K562 (cell line): ENCODE data around the gene DEPDC4. TPM values are rescaled to one million over a fixed set of nuclear protein-coding genes. Genes with fewer than 3 reads are reported as not detected.

Experiments
- ATAC-seq: fragments of 200-7000 bp; cut with Tn5 transposase; 3 replicates; pipeline ENCODE4 v1.9.1; 2020; ENCODE audit warnings: moderate library complexity
- BruUV-seq: library from RNA; stranded (reverse); fragments of 400-500 nt; replicated peaks from 2 replicates; lab custom pipeline; 2021; lab: Mats Ljungman, UMichigan
- CTCF ChIA-PET: fragments of 300-600 bp; formaldehyde crosslinking; extraction: SDS; loops from one replicate; lab custom pipeline; 2021; ENCODE audit warnings: low intra/inter-chr PET ratio; lab: Yijun Ruan, JAX
- POLR2A ChIA-PET: fragments of 300-600, 350-650 bp; sonication (Branson Sonifier 250); formaldehyde crosslinking; extraction: SDS; loops from one replicate; lab custom pipeline; 2021; ENCODE audit warnings: antibody characterized with exemption, inconsistent platforms; lab: Yijun Ruan, JAX
- DNase-seq, 4 experiments: peaks; one replicate each; pipeline versions ENCODE4 v3.0.0 to v3.0.0-alpha.2; 2011 to 2018; ENCODE audit warnings: low spot score in 3 of 4, mixed read lengths in 3 of 4; ENCODE audit errors: extremely low read depth in 1 of 4
- FAIRE-seq: peaks from 2 replicates; lab custom pipeline; 2011; peaks lifted over from hg19 to GRCh38; lab: Jason Lieb, UNC
- H2AFZ ChIP-seq: 2 replicates; pipeline ENCODE4 v1.6.0; 2011; ENCODE audit warnings: low read depth, low read length, control low read depth, inconsistent platforms
- H3K27ac ChIP-seq: fragments of 200-600 bp; 3 replicates; pipeline ENCODE4 v1.8.0; 2011; ENCODE audit warnings: low read depth, mild to moderate bottlenecking, control low read depth, inconsistent platforms, low read length, moderate library complexity, mixed read lengths; ENCODE audit errors: extremely low read depth
- H3K27me3 ChIP-seq, 2 experiments: fragments of 300-600 bp in 1 of 2; 2 replicates in 1 of 2; 3 replicates in 1 of 2; pipeline versions ENCODE4 v1.6.0 to v1.8.0; 2011; ENCODE audit warnings: inconsistent platforms in 2 of 2, low read length in 2 of 2, mild to moderate bottlenecking in 1 of 2, mixed read lengths in 1 of 2, moderate library complexity in 1 of 2; ENCODE audit not compliant: control insufficient read depth in 2 of 2, insufficient read depth in 2 of 2
- H3K36me3 ChIP-seq: fragments of 300-600 bp; 3 replicates; pipeline ENCODE4 v1.8.0; 2011; ENCODE audit warnings: mild to moderate bottlenecking, low read length, inconsistent platforms; ENCODE audit not compliant: control insufficient read depth, insufficient read depth
- H3K4me1 ChIP-seq, 2 experiments: fragments of 200-600 bp in 1 of 2; replicated peaks in 1 of 2; 2 replicates in 1 of 2; 3 replicates in 1 of 2; pipeline versions ENCODE4 v1.5.1 to v1.8.0; 2011; ENCODE audit warnings: inconsistent platforms in 2 of 2, low read length in 2 of 2, mild to moderate bottlenecking in 1 of 2, mixed read lengths in 1 of 2, moderate library complexity in 1 of 2; ENCODE audit not compliant: control insufficient read depth in 2 of 2, insufficient read depth in 2 of 2
- H3K4me2 ChIP-seq: 2 replicates; pipeline ENCODE4 v1.6.1; 2011; ENCODE audit warnings: low read length, control low read depth, inconsistent platforms, mixed read lengths; ENCODE audit not compliant: insufficient read depth
- H3K4me3 ChIP-seq: fragments of 200-600 bp; sonication (generic), shearing (Covaris generic); 2 replicates; pipeline ENCODE4 v1.5.1; 2016; ENCODE audit warnings: control low read depth, inconsistent platforms
- H3K79me2 ChIP-seq: fragments of 200-600 bp; 3 replicates; pipeline ENCODE4 v1.8.0; 2011; ENCODE audit warnings: low read length, inconsistent platforms; ENCODE audit not compliant: control insufficient read depth, insufficient read depth
- H3K9ac ChIP-seq, 2 experiments: 2 replicates each; pipeline versions ENCODE4 v1.6.0 to v1.6.1; 2011; ENCODE audit warnings: low read depth in 2 of 2, low read length in 2 of 2, control low read depth in 1 of 2, inconsistent platforms in 1 of 2, mild to moderate bottlenecking in 1 of 2, mixed read lengths in 1 of 2; ENCODE audit not compliant: insufficient read depth in 1 of 2
- H3K9me1 ChIP-seq: one replicate; pipeline ENCODE4 v1.6.0; 2011; ENCODE audit warnings: inconsistent platforms, mild to moderate bottlenecking, low read length, moderate library complexity; ENCODE audit not compliant: control insufficient read depth, insufficient read depth
- H3K9me3 ChIP-seq: replicated peaks from 2 replicates; pipeline ENCODE4 v1.5.1; 2011; ENCODE audit warnings: low read depth, low read length, inconsistent platforms; ENCODE audit not compliant: control insufficient read depth, insufficient read depth
- H4K20me1 ChIP-seq: replicated peaks from 2 replicates; pipeline ENCODE4 v1.6.1; 2011; ENCODE audit warnings: low read length, inconsistent platforms, mixed read lengths; ENCODE audit not compliant: control insufficient read depth, insufficient read depth
- BCLAF1 ChIP-seq, 2 experiments: fragments of 450-650 bp in 1 of 2; IDR thresholded peaks; 2 replicates each; pipeline ENCODE4 v1.6.1; 2011 to 2017; ENCODE audit warnings: low read depth in 2 of 2, antibody characterized with exemption in 1 of 2, borderline replicate concordance in 1 of 2, low read length in 1 of 2, mild to moderate bottlenecking in 1 of 2, mixed read lengths in 1 of 2; ENCODE audit not compliant: control insufficient read depth in 1 of 2
- ETV5 ChIP-seq: sonication (generic); formaldehyde crosslinking; IDR thresholded peaks from 2 replicates; pipeline ENCODE4 v1.4.0; 2020; ENCODE audit warnings: low read depth, mild to moderate bottlenecking, missing genetic modification reagents
- MXI1 ChIP-seq: IDR thresholded peaks from 2 replicates; pipeline ENCODE4 v1.6.1; 2011; ENCODE audit warnings: low read depth, mild to moderate bottlenecking, improper control_type of control experiment, low read length
- POLR2AphosphoS5 ChIP-seq: IDR thresholded peaks from 2 replicates; pipeline ENCODE4 v1.6.1; 2011; ENCODE audit warnings: mild to moderate bottlenecking, low read depth, low read length, moderate library complexity; ENCODE audit not compliant: control insufficient read depth, insufficient read depth
- POLR3A ChIP-seq: IDR thresholded peaks from 2 replicates; pipeline ENCODE4 v1.6.1; 2011; ENCODE audit warnings: borderline replicate concordance, mild to moderate bottlenecking, moderate library complexity; ENCODE audit not compliant: insufficient read length, insufficient read depth; ENCODE audit errors: extremely low read depth
- RCOR1 ChIP-seq, 2 experiments: IDR thresholded peaks; 2 replicates each; pipeline ENCODE4 v1.6.1; 2012; ENCODE audit warnings: low read depth in 2 of 2, low read length in 2 of 2, borderline replicate concordance in 1 of 2, improper control_type of control experiment in 1 of 2
- SMARCA4 ChIP-seq: fragments of 450-650 bp; IDR thresholded peaks from 2 replicates; pipeline ENCODE4 v1.6.1; 2016
- ZC3H11A ChIP-seq: IDR thresholded peaks from 2 replicates; pipeline ENCODE4 v1.6.1; 2012; ENCODE audit warnings: low read depth, low read length, improper control_type of control experiment
- ZNF311 ChIP-seq: fragments of 250-450 bp; sonication (Bioruptor Pico); IDR thresholded peaks from 2 replicates; pipeline ENCODE4 v1.4.0; 2020; ENCODE audit warnings: mild to moderate bottlenecking, moderate library complexity
- ZNF395 ChIP-seq: fragments of 200-800 bp; sonication (Bioruptor generic); IDR thresholded peaks from 2 replicates; pipeline ENCODE4 v1.6.1; 2017; ENCODE audit warnings: missing genetic modification characterization, missing compliant biosample characterization
- WGBS: fragments of 100-300 bp; shearing (Covaris generic); methylation state at CpG from one replicate; pipeline ENCODE4 v1.1.6; 2016; ENCODE audit warnings: low coverage, mixed read lengths; ENCODE audit not compliant: insufficient coverage; ENCODE audit errors: missing lambda C conversion rate; 5-methylcytosine and 5-hydroxymethylcytosine counted together
- in situ Hi-C: fragments of 300-500 bp; cut with MboI; formaldehyde crosslinking; loops from 4 replicates; pipeline ENCODE4 v1.15.0; 2018; ENCODE audit warnings: inconsistent platforms, mixed read lengths
- intact Hi-C: fragments of 100-400 bp; cut with micrococcal nuclease; formaldehyde crosslinking; loops from 2 replicates; pipeline ENCODE4 v1.14.2; 2022
- polyA plus RNA-seq, 8 experiments: library from polyadenylated mRNA; depleted of rRNA in 4 of 8; stranded (reverse) in 5 of 8; unstranded in 3 of 8; fragments of >200 nt; fragmentation: Nextera tagmentation in 2 of 8; fragmentation: Illumina TruSeq in 1 of 8; extraction: Ambion mirVana in 2 of 8; extraction: Trizol in 1 of 8; gene quantifications; 2 replicates each; pipeline versions ENCODE4 v1.2.1 to v1.2.3, GENCODE V29; 2011 to 2014; ENCODE audit warnings: inconsistent platforms in 1 of 8, missing spikeins in 1 of 8
- total RNA-seq, 7 experiments: library from RNA; depleted of rRNA in 6 of 7; stranded (reverse); fragments of >200 nt in 6 of 7; fragmentation: Illumina TruSeq in 2 of 7; extraction: Trizol in 2 of 7; gene quantifications; 2 replicates each; pipeline versions ENCODE4 v1.2.1 to v1.2.3, GENCODE V29; 2011 to 2021; ENCODE audit warnings: low replicate concordance in 1 of 7

DEPDC4 gene
- total and polyA plus RNA-seq, 9 of the 15 experiments (the other 6 are each of a cell fraction or from before 2014, with no cell fraction given): 3.6 to 13.2 (median 7.4) TPM

- H4K20me1 ChIP-seq: no peaks in the 10 kb centered on the region
- POLR2A ChIA-PET: no interaction called here
- no peaks in the 10 kb centered on the region for H3K4me1 ChIP-seq
- TF ChIP-seq POLR3A: no peak
- no peak for TF ChIP-seq POLR2AphosphoS5
- no peak for TF ChIP-seq ZNF395
- no peak for TF ChIP-seq ZNF311
- H3K79me2 ChIP-seq: no peaks in the 10 kb centered on the region
- in situ Hi-C loops (loop anchor here (10.0 kb wide), 1 partner anchor 325 kb away; the partner anchor contains the start of gene GAS2L3), intact Hi-C loops (no loop called here)
- 74% methylated on average over 7 of the region's 7 CpGs for WGBS
- no peaks in the 10 kb centered on the region for H3K36me3 ChIP-seq
- DNase-seq (no peak), FAIRE-seq (no peak), ATAC-seq (no peak)
- H3K9me3 ChIP-seq: no peaks in the 10 kb centered on the region
- no peaks in the 10 kb centered on the region for H3K27me3 ChIP-seq
- H2AFZ ChIP-seq: no peak overlapping the region
- no peak overlapping the region for H3K4me3 ChIP-seq
- H3K27ac ChIP-seq: no peak overlapping the region
- CTCF ChIA-PET: no interaction called here
- no peak overlapping the region for H3K4me2 ChIP-seq
- no TSS peak for BruUV-seq
- H3K9ac ChIP-seq: no peak overlapping the region
- no peaks in the 10 kb centered on the region for H3K9me1 ChIP-seq
Measured at GRCh38 chr12:100249941-100250340, 16.9 kb downstream of the DEPDC4 start.

- POLR2A ChIA-PET: no interaction called here
- no peaks in the 10 kb centered on the region for H4K20me1 ChIP-seq
- no peaks in the 10 kb centered on the region for H3K9me1 ChIP-seq
- no peaks in the 10 kb centered on the region for H3K4me1 ChIP-seq
- no peak for ATAC-seq
- no peak overlapping the region for H3K4me3 ChIP-seq
- in situ Hi-C loops (loop anchor here (10.0 kb wide), 1 partner anchor 326 kb away; the partner anchor contains the start of gene GAS2L3), intact Hi-C loops (no loop called here)
- no peak for FAIRE-seq
- H2AFZ ChIP-seq: no peak overlapping the region
- CTCF ChIA-PET: no interaction called here
- H3K27ac ChIP-seq: no peak overlapping the region
- H3K27me3 ChIP-seq: no peaks in the 10 kb centered on the region
- no peak overlapping the region for H3K9ac ChIP-seq
- no peak for DNase-seq
- no peaks in the 10 kb centered on the region for H3K36me3 ChIP-seq
- no peaks in the 10 kb centered on the region for H3K79me2 ChIP-seq
- no peaks in the 10 kb centered on the region for H3K9me3 ChIP-seq
- no TSS peak for BruUV-seq
- H3K4me2 ChIP-seq: no peak overlapping the region
- TF ChIP-seq ETV5 (CRISPR knock-in tag): no peak
- no peak for TF ChIP-seq SMARCA4
- no peak for TF ChIP-seq ZC3H11A
- no peak for TF ChIP-seq MXI1
- TF ChIP-seq RCOR1 (IDR thresholded peaks at IDR 0.05; ENCODE audit: borderline replicate concordance in 1 of 2, low read depth in 2 of 2, low read length in 2 of 2): no peak
- TF ChIP-seq BCLAF1 (IDR thresholded peaks at IDR 0.05; ENCODE audit: borderline replicate concordance in 1 of 2, control insufficient read depth in 1 of 2, low read depth in 2 of 2, low read length in 1 of 2): no peak
Measured at GRCh38 chr12:100248886-100249285, 18.0 kb downstream of the DEPDC4 start.
